ENCODE measurements around the gene DMRT2.

The DMRT2 gene

GRCh38 chr9:1102642-1102970 is 52.4 kb downstream of the DMRT2 start:
- TF ChIP-seq EZH2phosphoT487 (IDR thresholded peaks at IDR 0.05; ENCODE audit: borderline replicate concordance): no peak
- no peaks in the 10 kb centered on the region for H3F3A ChIP-seq (ENCODE audit: low read depth)
- H3K27me3 ChIP-seq (ENCODE audit: insufficient read depth, low read length, poor library complexity, severe bottlenecking): no peaks in the 10 kb centered on the region
- H3K9ac ChIP-seq (ENCODE audit: low read depth, low read length, poor library complexity, severe bottlenecking): no peak overlapping the region
- no peaks in the 10 kb centered on the region for H3K36me3 ChIP-seq (ENCODE audit: insufficient read depth, low read length)
- H4K20me1 ChIP-seq (ENCODE audit: insufficient read depth, low read length, poor library complexity, severe bottlenecking): no peaks in the 10 kb centered on the region
- no peak overlapping the region for H3K4me2 ChIP-seq (ENCODE audit: low read depth, low read length, poor library complexity, severe bottlenecking)
- no peaks in the 10 kb centered on the region for H3K9me3 ChIP-seq (ENCODE audit: insufficient read depth, low read depth, low read length)
- no peaks in the 10 kb centered on the region for H3K4me1 ChIP-seq (ENCODE audit: insufficient read depth, low read length, poor library complexity, severe bottlenecking)
- no peak overlapping the region for H2AFZ ChIP-seq (ENCODE audit: low read length)
- no peaks in the 10 kb centered on the region for H3K9me2 ChIP-seq (replicated peaks; ENCODE audit: low read depth, low read length)
- H3K4me3 ChIP-seq (ENCODE audit: low read length, poor library complexity, severe bottlenecking): no peak overlapping the region
- H3K79me2 ChIP-seq (ENCODE audit: insufficient read depth, low read length): no peaks in the 10 kb centered on the region
